MCF 10A (cell line): ENCODE measurements around the gene ERGIC1. TPM values are rescaled to one million over a fixed set of nuclear protein-coding genes. Genes with fewer than 3 reads are reported as not detected.

Experiments used
- BruUV-seq: library from RNA; stranded (reverse); fragments of 400-500 nt; replicated peaks from 2 replicates; lab custom pipeline; 2021; lab: Mats Ljungman, UMichigan
- CTCF ChIA-PET: fragments of 300-600 bp; sonication (Branson Sonifier 250); formaldehyde crosslinking; extraction: SDS; loops from one replicate; lab custom pipeline; 2021; ENCODE audit warnings: antibody characterized with exemption, inconsistent platforms; lab: Yijun Ruan, JAX
- POLR2A ChIA-PET: fragments of 300-600, 350-650 bp; sonication (Branson Sonifier 250); formaldehyde crosslinking; extraction: SDS; loops from one replicate; lab custom pipeline; 2020; ENCODE audit warnings: antibody characterized with exemption, inconsistent platforms; lab: Yijun Ruan, JAX
- DNase-seq: peaks from one replicate; pipeline ENCODE4 v3.0.0-alpha.2; 2018; ENCODE audit not compliant: unreplicated experiment
- H3K27ac Mint-ChIP-seq: one replicate; pipeline ENCODE4 v1.8.0; 2022; ENCODE audit warnings: mild to moderate bottlenecking, low read depth, mixed read lengths; ENCODE audit not compliant: unreplicated experiment
- H3K27me3 Mint-ChIP-seq: one replicate; pipeline ENCODE4 v1.8.0; 2022; ENCODE audit warnings: mixed read lengths; ENCODE audit not compliant: insufficient read depth, unreplicated experiment
- H3K36me3 Mint-ChIP-seq: one replicate; pipeline ENCODE4 v1.8.0; 2022; ENCODE audit warnings: mild to moderate bottlenecking, moderate library complexity, mixed read lengths; ENCODE audit not compliant: insufficient read depth, unreplicated experiment
- H3K4me1 Mint-ChIP-seq: one replicate; pipeline ENCODE4 v1.8.0; 2022; ENCODE audit warnings: mixed read lengths; ENCODE audit not compliant: insufficient read depth, unreplicated experiment
- H3K4me3 Mint-ChIP-seq: one replicate; pipeline ENCODE4 v1.8.0; 2022; ENCODE audit warnings: mild to moderate bottlenecking, moderate library complexity, mixed read lengths; ENCODE audit not compliant: unreplicated experiment
- H3K9me3 Mint-ChIP-seq: one replicate; pipeline ENCODE4 v1.8.0; 2022; ENCODE audit warnings: mixed read lengths; ENCODE audit not compliant: unreplicated experiment
- intact Hi-C: fragments of 100-400 bp; cut with micrococcal nuclease; formaldehyde crosslinking; loops from 2 replicates; pipeline ENCODE4 v1.14.1; 2022
- total RNA-seq: library from RNA; stranded (reverse); gene quantifications from 2 replicates; pipeline ENCODE4 v1.2.3, GENCODE V29; 2022
- TF ChIP-seq, protein P1 (sequence below): fragments of 200-600 bp; IDR thresholded peaks from one replicate; pipeline ENCODE4 v1.8.0; 2022; ENCODE audit warnings: antibody characterized with exemption, mild to moderate bottlenecking; ENCODE audit not compliant: unreplicated experiment

Gene ERGIC1
- total RNA-seq, 1 experiment from 2014 or later = 257 TPM

DNA sequence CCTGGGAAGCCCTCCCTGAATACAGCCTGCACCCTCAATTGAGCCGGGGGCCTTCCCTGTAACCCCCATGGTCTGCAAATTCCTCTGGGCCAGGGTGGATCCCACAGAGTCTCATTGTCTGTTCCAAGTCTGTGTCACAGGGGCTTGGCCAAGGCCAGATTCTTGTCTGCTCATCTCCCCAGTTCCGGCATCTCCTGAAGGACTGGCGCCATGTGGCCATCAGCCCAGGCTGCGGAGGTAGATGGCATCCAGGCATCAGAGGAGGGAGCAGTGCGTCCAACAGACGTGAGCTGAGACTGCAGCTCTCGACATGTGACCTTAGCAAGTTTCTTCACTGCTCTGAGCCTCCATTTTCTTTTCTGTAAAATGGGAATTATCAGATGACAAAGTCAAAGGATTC is 87.9 kb downstream of the ERGIC1 start:
- CTCF ChIA-PET = interaction anchor here (0.5 to 3.0 kb wide), 3 partner anchors 11 to 207 kb away, joined by 3 to 13 read pairs (median 5); no protein-coding TSS in a partner anchor
- no peak for DNase-seq
- POLR2A ChIA-PET = interaction anchor here (3.0 kb wide), 1 partner anchor 157 kb away, joined by 16 read pairs; no protein-coding TSS in a partner anchor
- peak overlapping the region; percentile 74 for H3K27ac Mint-ChIP-seq
- H3K9me3 Mint-ChIP-seq = no peaks in the 10 kb centered on the region
- no peaks in the 10 kb centered on the region for H3K27me3 Mint-ChIP-seq
- intact Hi-C loops = loop anchor here (2.0 kb wide), 1 partner anchor 37 kb away; the partner anchor contains the start of gene RPL26L1
- peaks cover 25% of the 10 kb centered on the region for H3K4me1 Mint-ChIP-seq
- H3K36me3 Mint-ChIP-seq = peaks cover 93% of the 10 kb centered on the region
- no TSS peak for BruUV-seq
- TF ChIP-seq, protein P1, sequence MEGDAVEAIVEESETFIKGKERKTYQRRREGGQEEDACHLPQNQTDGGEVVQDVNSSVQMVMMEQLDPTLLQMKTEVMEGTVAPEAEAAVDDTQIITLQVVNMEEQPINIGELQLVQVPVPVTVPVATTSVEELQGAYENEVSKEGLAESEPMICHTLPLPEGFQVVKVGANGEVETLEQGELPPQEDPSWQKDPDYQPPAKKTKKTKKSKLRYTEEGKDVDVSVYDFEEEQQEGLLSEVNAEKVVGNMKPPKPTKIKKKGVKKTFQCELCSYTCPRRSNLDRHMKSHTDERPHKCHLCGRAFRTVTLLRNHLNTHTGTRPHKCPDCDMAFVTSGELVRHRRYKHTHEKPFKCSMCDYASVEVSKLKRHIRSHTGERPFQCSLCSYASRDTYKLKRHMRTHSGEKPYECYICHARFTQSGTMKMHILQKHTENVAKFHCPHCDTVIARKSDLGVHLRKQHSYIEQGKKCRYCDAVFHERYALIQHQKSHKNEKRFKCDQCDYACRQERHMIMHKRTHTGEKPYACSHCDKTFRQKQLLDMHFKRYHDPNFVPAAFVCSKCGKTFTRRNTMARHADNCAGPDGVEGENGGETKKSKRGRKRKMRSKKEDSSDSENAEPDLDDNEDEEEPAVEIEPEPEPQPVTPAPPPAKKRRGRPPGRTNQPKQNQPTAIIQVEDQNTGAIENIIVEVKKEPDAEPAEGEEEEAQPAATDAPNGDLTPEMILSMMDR = no peak
- no peak overlapping the region for H3K4me3 Mint-ChIP-seq

DNA sequence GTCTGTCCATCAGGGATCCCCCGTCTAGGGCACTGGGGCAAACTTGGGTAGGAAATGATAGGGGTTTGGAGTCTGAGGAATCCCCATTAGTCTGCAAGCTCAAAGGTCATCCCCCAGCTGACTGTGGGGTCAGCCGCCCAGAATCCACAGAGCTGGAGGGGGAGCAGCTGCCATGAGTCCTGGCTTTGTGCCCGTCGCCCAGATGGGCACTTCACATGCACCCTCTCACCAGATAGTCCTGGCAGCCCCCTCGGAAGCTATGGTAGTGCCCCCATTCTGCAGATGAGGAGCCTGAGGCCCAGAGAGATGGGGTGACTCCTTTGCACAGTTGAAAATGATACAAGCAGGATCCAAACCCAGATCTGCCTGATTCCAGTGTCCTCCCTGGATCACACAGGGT is 89.5 kb downstream of the ERGIC1 start:
- no peaks in the 10 kb centered on the region for H3K27me3 Mint-ChIP-seq
- no TSS peak for BruUV-seq
- intact Hi-C loops = no loop called here
- H3K4me3 Mint-ChIP-seq = no peak overlapping the region
- peaks cover 20% of the 10 kb centered on the region for H3K4me1 Mint-ChIP-seq
- ChIA-PET CTCF (interaction anchor here (1.1 to 12.1 kb wide), 6 partner anchors 8 to 216 kb away, joined by 4 to 121 read pairs (median 10); no protein-coding TSS in a partner anchor), POLR2A (interaction anchor here (0.6 kb wide), 2 partner anchors 17 to 73 kb away, joined by 3 read pairs; no protein-coding TSS in a partner anchor)
- H3K36me3 Mint-ChIP-seq = peaks cover 85% of the 10 kb centered on the region
- no peak for DNase-seq
- H3K9me3 Mint-ChIP-seq = no peaks in the 10 kb centered on the region
- TF ChIP-seq, protein P1 = no peak
- no peak overlapping the region for H3K27ac Mint-ChIP-seq

DNA sequence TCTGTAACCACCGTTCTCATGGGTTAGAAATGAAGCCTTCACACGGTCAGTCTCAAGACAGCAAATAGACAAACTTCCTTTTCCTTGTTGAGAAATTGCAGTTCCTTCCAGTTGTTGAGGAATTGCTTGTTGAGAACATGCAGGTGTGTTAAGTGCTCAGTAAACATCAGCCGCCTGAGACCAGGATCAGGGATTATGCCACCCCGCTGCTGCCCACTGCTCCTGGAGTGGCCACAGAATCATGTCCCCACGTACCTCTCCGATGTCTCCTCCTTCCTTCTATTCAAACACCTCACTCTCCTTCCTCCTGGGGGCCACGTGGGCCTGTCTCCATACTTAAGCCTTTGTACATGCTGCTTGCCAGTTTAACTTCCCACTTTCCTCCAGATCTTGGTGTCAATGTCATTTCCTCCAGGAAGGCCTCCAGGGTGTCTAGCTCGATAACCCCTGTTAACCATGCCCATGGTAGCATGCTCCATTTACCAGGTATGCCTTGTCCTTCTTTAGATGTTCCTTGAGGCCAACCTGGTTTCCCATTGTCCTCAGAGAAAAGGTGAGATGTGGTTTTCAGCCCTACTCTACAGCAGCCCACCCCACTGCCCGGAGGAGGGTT is 91.4 kb downstream of the ERGIC1 start:
- no peak overlapping the region for H3K27ac Mint-ChIP-seq
- no peaks in the 10 kb centered on the region for H3K9me3 Mint-ChIP-seq
- no peak for DNase-seq
- intact Hi-C loops = no loop called here
- TF ChIP-seq, protein P1 = no peak
- no peaks in the 10 kb centered on the region for H3K27me3 Mint-ChIP-seq
- peaks cover 18% of the 10 kb centered on the region for H3K4me1 Mint-ChIP-seq
- peaks cover 80% of the 10 kb centered on the region for H3K36me3 Mint-ChIP-seq
- BruUV-seq = no TSS peak
- no peak overlapping the region for H3K4me3 Mint-ChIP-seq
- ChIA-PET POLR2A (interaction anchor here (1.0 to 1.7 kb wide), 4 partner anchors 26 to 158 kb away, joined by 3 to 5 read pairs (median 4); partner anchors contain the start of gene RPL26L1), CTCF (interaction anchor here (0.7 to 12.1 kb wide), 7 partner anchors 19 to 570 kb away, joined by 3 to 121 read pairs (median 7); partner anchors contain the start of gene RPL26L1)

DNA sequence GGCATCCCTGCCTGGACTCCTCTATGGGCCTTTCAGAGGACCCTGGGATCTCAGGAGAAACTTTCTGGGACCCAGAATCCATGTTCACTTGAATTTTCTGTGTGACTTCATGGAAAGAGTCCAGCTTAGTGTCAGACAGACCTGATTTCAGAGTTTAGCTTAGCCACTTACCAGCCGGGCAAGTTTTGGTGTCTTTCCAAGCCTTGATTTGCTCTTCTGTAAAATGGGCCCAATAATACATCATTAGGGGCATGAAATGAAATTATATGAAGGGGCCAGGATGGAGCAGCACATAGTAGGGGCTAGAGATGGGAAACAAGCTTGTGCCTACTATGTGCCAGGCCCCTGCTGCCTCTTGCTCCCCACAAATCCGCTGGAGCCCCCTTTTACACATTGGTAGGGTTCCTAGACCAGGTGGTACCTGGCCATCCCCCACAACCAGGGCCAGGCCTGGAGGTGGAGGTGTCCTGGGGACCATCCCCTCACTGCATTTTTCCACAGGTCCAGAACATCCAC is 92.0 kb downstream of the ERGIC1 start:
- DNase-seq = no peak
- ChIA-PET POLR2A (interaction anchor here (1.0 to 1.7 kb wide), 5 partner anchors 26 to 159 kb away, joined by 3 to 5 read pairs (median 4); partner anchors contain the start of gene RPL26L1), CTCF (interaction anchor here (0.7 to 26.7 kb wide), 8 partner anchors 11 to 570 kb away, joined by 3 to 604 read pairs (median 6); partner anchors contain the start of gene RPL26L1)
- H3K36me3 Mint-ChIP-seq = peaks cover 74% of the 10 kb centered on the region
- H3K4me1 Mint-ChIP-seq = peaks cover 17% of the 10 kb centered on the region
- H3K9me3 Mint-ChIP-seq = no peaks in the 10 kb centered on the region
- H3K4me3 Mint-ChIP-seq = no peak overlapping the region
- intact Hi-C loops = no loop called here
- no TSS peak for BruUV-seq
- H3K27ac Mint-ChIP-seq = no peak overlapping the region
- H3K27me3 Mint-ChIP-seq = no peaks in the 10 kb centered on the region
- TF ChIP-seq, protein P1 = no peak
